Activated T-cell treated with anti-CD3 and anti-CD28 coated beads, Interleukin-2, amount 50 U/mL, for 24 hours (primary cell): Measurements from ENCODE around the gene BSN.

ENCODE experiments used
- DNase-seq: peaks from one replicate; pipeline ENCODE4 v3.0.0-alpha.2; 2020
- H3K27ac Mint-ChIP-seq: 2 replicates; pipeline ENCODE4 v1.8.0; 2020; ENCODE audit warnings: mild to moderate bottlenecking, mixed read lengths
- H3K27me3 Mint-ChIP-seq: 2 replicates; pipeline ENCODE4 v1.8.0; 2020; ENCODE audit warnings: mixed read lengths
- H3K36me3 Mint-ChIP-seq: 2 replicates; pipeline ENCODE4 v1.8.0; 2020; ENCODE audit warnings: low read depth, mixed read lengths
- H3K4me1 Mint-ChIP-seq: 2 replicates; pipeline ENCODE4 v1.8.0; 2020; ENCODE audit warnings: low read depth, mixed read lengths
- H3K4me3 Mint-ChIP-seq: 2 replicates; pipeline ENCODE4 v1.8.0; 2020; ENCODE audit warnings: mild to moderate bottlenecking, moderate library complexity, mixed read lengths
- H3K9me3 Mint-ChIP-seq: 2 replicates; pipeline ENCODE4 v1.8.0; 2020; ENCODE audit warnings: mixed read lengths

Gene BSN

GRCh38 chr3:49641921-49642707, 87.8 kb downstream of the BSN start:
- Mint-ChIP-seq H3K27ac (no peak overlapping the region), H3K4me1 (no peaks in the 10 kb centered on the region), H3K4me3 (no peak overlapping the region), H3K27me3 (no peaks in the 10 kb centered on the region), H3K36me3 (no peaks in the 10 kb centered on the region), H3K9me3 (no peaks in the 10 kb centered on the region)
- DNase-seq: no peak

DNA sequence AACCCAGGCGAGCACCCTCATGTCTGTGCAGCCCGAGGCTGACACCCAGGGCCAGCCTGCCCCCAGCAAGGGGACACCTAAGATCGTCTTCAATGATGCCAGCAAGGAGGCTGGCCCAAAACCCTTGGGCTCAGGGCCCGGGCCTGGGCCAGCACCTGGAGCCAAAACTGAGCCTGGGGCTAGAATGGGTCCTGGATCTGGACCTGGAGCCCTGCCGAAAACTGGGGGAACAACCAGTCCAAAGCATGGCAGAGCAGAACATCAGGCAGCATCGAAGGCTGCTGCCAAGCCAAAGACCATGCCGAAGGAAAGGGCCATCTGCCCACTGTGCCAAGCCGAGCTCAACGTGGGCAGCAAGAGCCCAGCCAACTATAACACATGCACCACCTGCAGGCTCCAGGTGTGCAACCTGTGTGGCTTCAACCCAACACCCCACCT, 88.5 kb downstream of the BSN start:
- Mint-ChIP-seq H3K4me1 (no peaks in the 10 kb centered on the region), H3K9me3 (no peaks in the 10 kb centered on the region), H3K27ac (no peak overlapping the region), H3K4me3 (no peak overlapping the region), H3K36me3 (no peaks in the 10 kb centered on the region), H3K27me3 (no peaks in the 10 kb centered on the region)
- no peak for DNase-seq

DNA sequence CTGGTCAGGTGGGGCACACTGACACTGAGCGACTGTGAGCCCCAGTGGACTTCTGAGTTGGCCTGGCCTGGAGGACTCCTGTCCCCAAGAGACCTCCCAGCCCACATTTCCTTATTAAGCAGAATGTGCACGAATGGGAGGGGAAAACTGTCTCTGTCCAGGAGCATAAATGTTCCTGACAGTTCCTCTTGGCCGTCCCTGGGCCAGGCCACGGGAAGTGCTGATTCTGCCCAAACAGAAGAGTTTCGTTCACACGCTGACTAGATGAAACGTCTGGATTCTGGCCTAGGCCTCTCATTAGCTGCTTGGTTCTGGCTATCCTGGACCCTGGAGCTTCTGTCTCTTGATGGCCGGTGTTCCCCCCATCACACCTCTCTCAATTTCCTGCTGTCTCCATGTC, 90.4 kb downstream of the BSN start:
- no peaks in the 10 kb centered on the region for H3K27me3 Mint-ChIP-seq
- H3K9me3 Mint-ChIP-seq: no peaks in the 10 kb centered on the region
- no peak for DNase-seq
- no peaks in the 10 kb centered on the region for H3K4me1 Mint-ChIP-seq
- H3K36me3 Mint-ChIP-seq: no peaks in the 10 kb centered on the region
- H3K4me3 Mint-ChIP-seq: no peak overlapping the region
- no peak overlapping the region for H3K27ac Mint-ChIP-seq

GRCh38 chr3:49646236-49646635, 92.0 kb downstream of the BSN start:
- no peak for DNase-seq
- Mint-ChIP-seq H3K27ac (no peak overlapping the region), H3K9me3 (no peaks in the 10 kb centered on the region), H3K4me1 (no peaks in the 10 kb centered on the region), H3K27me3 (no peaks in the 10 kb centered on the region), H3K4me3 (no peak overlapping the region), H3K36me3 (no peaks in the 10 kb centered on the region)

DNA sequence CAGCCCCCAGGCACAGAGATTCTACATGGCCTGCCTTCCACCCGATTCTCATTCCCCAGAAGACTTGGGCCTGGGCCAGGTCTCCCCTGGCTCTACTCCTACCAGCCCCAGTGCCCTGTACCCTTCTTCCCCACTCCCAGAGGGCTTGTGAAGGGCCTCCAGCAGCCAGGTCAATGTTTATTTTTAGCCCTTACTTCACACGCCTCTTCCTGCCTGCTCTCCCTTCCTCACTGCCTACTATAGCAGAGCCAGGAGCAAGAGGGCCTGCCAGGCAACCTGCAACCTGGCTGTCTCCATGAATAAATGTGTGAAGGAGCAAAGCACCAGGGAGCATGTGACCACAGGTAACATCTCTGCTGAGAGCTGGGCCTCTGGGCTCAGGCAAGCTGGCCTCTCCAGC, 93.5 kb downstream of the BSN start:
- Mint-ChIP-seq H3K4me3 (no peak overlapping the region), H3K27ac (no peak overlapping the region), H3K4me1 (no peaks in the 10 kb centered on the region), H3K9me3 (no peaks in the 10 kb centered on the region), H3K36me3 (no peaks in the 10 kb centered on the region), H3K27me3 (no peaks in the 10 kb centered on the region)
- DNase-seq: no peak

GRCh38 chr3:49648354-49649019, 94.2 kb downstream of the BSN start:
- Mint-ChIP-seq H3K27ac (no peak overlapping the region), H3K4me3 (no peak overlapping the region), H3K4me1 (no peaks in the 10 kb centered on the region), H3K9me3 (no peaks in the 10 kb centered on the region), H3K27me3 (no peaks in the 10 kb centered on the region), H3K36me3 (no peaks in the 10 kb centered on the region)
- DNase-seq: no peak

- no peaks in the 10 kb centered on the region for H3K4me1 Mint-ChIP-seq
- DNase-seq: no peak
- H3K4me3 Mint-ChIP-seq: no peak overlapping the region
- no peaks in the 10 kb centered on the region for H3K36me3 Mint-ChIP-seq
- no peaks in the 10 kb centered on the region for H3K9me3 Mint-ChIP-seq
- no peak overlapping the region for H3K27ac Mint-ChIP-seq
- no peaks in the 10 kb centered on the region for H3K27me3 Mint-ChIP-seq
Observed at GRCh38 chr3:49649576-49649975, 95.3 kb downstream of the BSN start.

DNA sequence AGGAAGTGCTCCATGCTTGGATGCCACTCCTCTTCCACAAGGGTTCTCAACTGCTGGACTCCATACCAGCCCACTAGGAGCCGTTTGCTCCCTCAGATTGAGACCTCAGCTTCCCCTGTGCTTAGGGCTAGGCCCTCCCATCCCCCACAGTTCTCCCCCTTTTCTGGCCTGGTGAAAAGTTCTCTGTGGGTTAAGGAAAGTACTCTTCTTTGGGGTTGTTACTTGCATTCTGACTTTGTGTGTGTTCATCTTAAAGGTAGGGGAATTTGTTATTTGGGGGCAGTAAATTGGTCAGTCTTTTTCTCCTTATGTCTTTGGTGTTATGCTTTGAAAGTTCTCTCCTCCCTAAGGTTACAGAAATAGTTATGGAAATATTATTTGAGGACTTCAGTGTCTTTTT, 95.9 kb downstream of the BSN start:
- H3K27me3 Mint-ChIP-seq: no peaks in the 10 kb centered on the region
- no peaks in the 10 kb centered on the region for H3K9me3 Mint-ChIP-seq
- H3K27ac Mint-ChIP-seq: no peak overlapping the region
- no peaks in the 10 kb centered on the region for H3K4me1 Mint-ChIP-seq
- DNase-seq: no peak
- no peak overlapping the region for H3K4me3 Mint-ChIP-seq
- H3K36me3 Mint-ChIP-seq: no peaks in the 10 kb centered on the region

GRCh38 chr3:49650637-49651036, 96.4 kb downstream of the BSN start:
- Mint-ChIP-seq H3K27me3 (no peaks in the 10 kb centered on the region), H3K9me3 (no peaks in the 10 kb centered on the region), H3K36me3 (no peaks in the 10 kb centered on the region), H3K4me3 (no peak overlapping the region), H3K27ac (no peak overlapping the region), H3K4me1 (no peaks in the 10 kb centered on the region)
- DNase-seq: no peak

GRCh38 chr3:49652218-49652902, 98.1 kb downstream of the BSN start:
- H3K36me3 Mint-ChIP-seq: no peaks in the 10 kb centered on the region
- no peaks in the 10 kb centered on the region for H3K4me1 Mint-ChIP-seq
- DNase-seq: no peak
- H3K27ac Mint-ChIP-seq: no peak overlapping the region
- H3K9me3 Mint-ChIP-seq: no peaks in the 10 kb centered on the region
- no peaks in the 10 kb centered on the region for H3K27me3 Mint-ChIP-seq
- no peak overlapping the region for H3K4me3 Mint-ChIP-seq

GRCh38 chr3:49652903-49653415, 98.7 kb downstream of the BSN start:
- Mint-ChIP-seq H3K4me3 (no peak overlapping the region), H3K9me3 (no peaks in the 10 kb centered on the region), H3K4me1 (no peaks in the 10 kb centered on the region), H3K27ac (no peak overlapping the region), H3K27me3 (no peaks in the 10 kb centered on the region), H3K36me3 (no peaks in the 10 kb centered on the region)
- DNase-seq: no peak

DNA sequence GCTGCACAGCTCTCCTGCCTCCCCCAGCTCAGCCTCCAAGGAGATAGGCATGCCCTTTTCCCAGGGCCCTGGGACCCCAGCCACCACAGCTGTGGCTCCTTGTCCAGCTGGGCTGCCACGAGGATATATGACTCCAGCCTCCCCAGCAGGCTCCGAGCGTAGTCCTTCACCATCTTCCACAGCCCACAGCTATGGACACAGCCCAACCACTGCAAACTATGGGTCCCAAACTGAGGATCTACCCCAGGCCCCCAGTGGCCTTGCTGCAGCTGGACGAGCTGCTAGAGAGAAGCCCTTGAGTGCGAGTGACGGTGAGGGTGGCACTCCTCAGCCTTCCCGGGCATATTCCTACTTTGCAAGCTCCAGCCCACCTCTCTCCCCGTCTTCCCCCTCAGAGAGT, 99.3 kb downstream of the BSN start:
- no peaks in the 10 kb centered on the region for H3K9me3 Mint-ChIP-seq
- H3K4me3 Mint-ChIP-seq: no peak overlapping the region
- no peak overlapping the region for H3K27ac Mint-ChIP-seq
- no peaks in the 10 kb centered on the region for H3K4me1 Mint-ChIP-seq
- no peaks in the 10 kb centered on the region for H3K36me3 Mint-ChIP-seq
- no peaks in the 10 kb centered on the region for H3K27me3 Mint-ChIP-seq
- no peak for DNase-seq

- no peaks in the 10 kb centered on the region for H3K4me1 Mint-ChIP-seq
- no peaks in the 10 kb centered on the region for H3K9me3 Mint-ChIP-seq
- no peak for DNase-seq
- H3K4me3 Mint-ChIP-seq: no peak overlapping the region
- H3K27ac Mint-ChIP-seq: no peak overlapping the region
- H3K27me3 Mint-ChIP-seq: no peaks in the 10 kb centered on the region
- no peaks in the 10 kb centered on the region for H3K36me3 Mint-ChIP-seq
Observed at GRCh38 chr3:49654176-49654825, 100.0 kb downstream of the BSN start.

GRCh38 chr3:49654955-49655556, 100.8 kb downstream of the BSN start:
- Mint-ChIP-seq H3K9me3 (no peaks in the 10 kb centered on the region), H3K4me1 (no peaks in the 10 kb centered on the region), H3K4me3 (no peak overlapping the region), H3K36me3 (no peaks in the 10 kb centered on the region), H3K27me3 (no peaks in the 10 kb centered on the region), H3K27ac (no peak overlapping the region)
- DNase-seq: no peak
